Esophagus muscularis mucosa (tissue), 4 donors: Measurements from ENCODE around the gene UBE2N.

ENCODE experiments used
- CTCF ChIP-seq, 3 experiments: fragments of 200-600 bp in 2 of 3; fragments of 450-650 bp in 1 of 3; sonication (generic) in 2 of 3; IDR thresholded peaks; one replicate each; pipeline ENCODE4 v1.5.1; 2017 to 2019; ENCODE audit warnings: antibody characterized with exemption in 3 of 3, mild to moderate bottlenecking in 2 of 3, moderate library complexity in 1 of 3
- EP300 ChIP-seq: sonication (generic); formaldehyde crosslinking; IDR thresholded peaks from one replicate; pipeline ENCODE4 v1.6.1; 2017; ENCODE audit warnings: antibody characterized with exemption
- POLR2A ChIP-seq: fragments of 450-650 bp; IDR thresholded peaks from one replicate; pipeline ENCODE4 v1.6.1; 2017; ENCODE audit warnings: antibody characterized with exemption, moderate library complexity, mild to moderate bottlenecking, low read depth

DNA sequence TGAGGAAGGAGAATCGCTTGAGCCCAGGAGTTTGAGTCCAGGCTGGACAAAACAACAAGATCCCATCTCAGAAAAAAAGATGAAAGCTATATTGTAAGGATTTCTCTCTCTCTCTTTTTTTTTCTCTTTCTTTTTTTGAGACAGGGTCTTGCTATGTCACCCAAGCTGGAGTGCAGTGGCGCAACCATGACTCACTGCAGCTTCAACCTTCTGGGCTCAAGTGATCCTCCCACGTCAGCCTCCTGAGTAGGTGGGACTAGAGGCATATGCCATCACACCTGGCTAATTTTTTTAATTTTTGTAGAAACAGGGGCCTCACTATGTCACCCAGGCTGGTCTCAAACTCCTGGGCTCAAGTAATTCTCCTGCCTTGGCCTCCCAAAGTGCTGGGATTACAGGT, 19.8 kb upstream of the UBE2N start:
- TF ChIP-seq POLR2A (no peak), CTCF (IDR thresholded peaks at IDR 0.05) (no peak), EP300 (no peak)
